ENCODE data around the gene TTLL5.
"Not testable (repeated sequence)": the region's sequence is repeated elsewhere in the genome, so short reads cannot be mapped to it uniquely, and the experiment has no call there.

TTLL5 gene

DNA sequence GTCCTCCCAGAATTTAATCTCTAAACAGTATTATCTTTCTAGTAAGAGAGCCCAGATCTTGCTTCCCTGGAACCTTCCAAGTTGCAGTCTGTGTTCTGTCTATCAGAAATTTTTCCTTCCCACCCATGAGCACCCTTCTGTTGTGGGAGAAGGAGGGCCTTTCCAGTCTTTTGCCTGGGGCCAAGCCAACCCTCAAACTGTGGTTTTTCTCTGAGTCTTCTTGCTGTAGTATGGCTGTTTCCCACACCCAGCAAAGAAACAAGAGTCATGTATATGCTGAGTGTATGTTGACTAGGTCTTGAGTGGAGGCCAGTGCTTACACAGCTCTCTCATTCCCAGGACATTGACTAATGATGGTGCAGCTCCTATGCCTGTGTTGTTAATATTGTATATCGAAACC lies 216.2 kb downstream of the TTLL5 start:
- no peak for DNase-seq

DNA sequence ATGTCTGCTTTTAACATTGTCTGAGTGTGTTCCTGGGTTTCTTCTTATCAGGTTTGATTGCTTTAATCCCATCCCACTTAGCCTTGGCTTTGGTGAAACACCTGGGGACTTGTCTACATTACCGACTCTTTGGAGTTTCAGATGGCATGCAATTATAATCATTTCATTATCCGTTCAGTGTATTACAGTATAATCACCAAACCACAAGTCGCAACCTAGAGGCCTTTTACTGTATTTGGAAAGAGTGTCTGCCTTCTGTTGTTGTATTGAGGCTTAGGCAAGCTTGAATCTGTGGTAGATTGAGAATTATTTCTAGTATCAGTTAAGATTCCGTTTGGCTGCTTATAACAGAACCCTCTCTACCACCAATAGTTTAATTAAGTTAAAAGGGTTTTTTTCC lies 216.8 kb downstream of the TTLL5 start:
- no peak for DNase-seq

DNA sequence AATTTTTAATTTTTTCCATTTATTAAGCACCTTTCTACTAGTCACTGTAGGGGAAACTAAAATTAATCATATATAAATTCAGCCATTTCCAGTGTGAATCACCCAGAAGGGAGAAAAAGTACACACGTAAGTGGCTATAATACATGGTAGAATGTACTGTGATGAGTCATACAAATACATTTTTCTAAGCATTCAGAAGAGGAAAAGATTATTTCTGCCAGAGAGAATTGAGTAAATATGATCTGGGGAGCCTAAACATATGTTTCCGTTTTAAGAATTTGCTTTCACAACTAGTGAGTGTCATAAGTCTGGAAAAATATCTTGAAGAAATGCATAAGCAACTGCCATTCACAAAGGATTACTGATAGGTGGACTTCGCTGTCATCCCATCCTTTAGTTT lies 218.0 kb downstream of the TTLL5 start:
- DNase-seq = no peak

DNA sequence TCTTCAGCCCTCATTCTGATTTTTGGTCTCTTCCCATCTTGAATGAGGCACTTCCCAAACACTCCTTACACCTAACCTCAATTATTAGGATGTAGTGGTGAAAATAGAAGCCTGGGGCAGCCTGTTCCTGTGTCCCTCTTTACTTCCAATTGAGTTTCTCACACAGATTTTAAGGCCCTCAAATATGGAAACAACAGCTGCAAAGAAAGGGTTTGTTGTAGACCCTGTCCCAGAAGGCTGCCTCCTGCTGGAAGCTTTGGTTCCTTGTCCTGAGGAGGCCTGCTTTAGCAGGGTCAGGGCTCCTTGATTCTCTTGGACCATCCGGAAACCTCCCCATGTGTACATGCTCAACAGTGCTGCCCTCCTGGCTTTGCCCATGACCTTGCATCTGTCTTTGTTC lies 219.5 kb downstream of the TTLL5 start:
- DNase-seq = no peak

DNA sequence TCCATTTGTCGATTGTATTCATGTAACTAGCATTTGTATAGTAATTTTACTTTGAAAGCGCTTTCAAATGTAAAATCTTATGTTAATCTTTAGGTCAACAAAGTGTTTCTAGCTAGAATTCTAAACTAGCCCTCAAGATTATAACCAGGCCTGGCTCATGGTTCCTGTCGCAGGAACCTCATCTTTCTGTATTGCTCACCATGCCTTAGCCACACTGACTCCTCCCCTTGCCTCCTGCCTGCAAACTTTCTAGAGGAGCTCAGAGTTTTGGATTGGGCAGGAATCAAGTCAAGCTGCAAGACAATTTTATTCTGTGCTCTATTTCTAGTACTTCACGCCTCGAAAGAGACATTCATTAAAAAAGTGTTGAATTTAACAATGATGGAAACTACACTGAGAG lies 220.9 kb downstream of the TTLL5 start:
- no peak for DNase-seq

DNA sequence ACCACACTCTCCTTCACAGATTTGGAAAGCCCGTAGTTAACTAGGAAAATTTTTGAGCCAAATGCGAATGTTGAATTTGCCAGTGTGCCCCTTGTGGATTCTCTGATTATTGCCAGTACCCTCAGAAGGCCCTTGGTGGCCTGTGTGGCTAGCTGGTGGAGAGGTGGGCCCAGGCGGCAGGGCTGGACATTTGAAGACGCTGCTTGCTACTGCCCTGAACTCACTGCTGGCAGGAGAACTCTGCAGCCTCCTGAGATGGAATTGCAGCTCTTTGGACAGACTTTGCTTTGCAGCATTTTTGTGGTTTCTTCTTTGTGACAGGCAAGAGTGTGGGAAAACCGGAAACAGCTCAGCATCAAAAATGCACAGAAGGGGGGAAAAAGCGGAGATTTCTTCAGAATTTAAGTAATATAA lies 223.2 kb downstream of the TTLL5 start:
- no peak for DNase-seq

DNA sequence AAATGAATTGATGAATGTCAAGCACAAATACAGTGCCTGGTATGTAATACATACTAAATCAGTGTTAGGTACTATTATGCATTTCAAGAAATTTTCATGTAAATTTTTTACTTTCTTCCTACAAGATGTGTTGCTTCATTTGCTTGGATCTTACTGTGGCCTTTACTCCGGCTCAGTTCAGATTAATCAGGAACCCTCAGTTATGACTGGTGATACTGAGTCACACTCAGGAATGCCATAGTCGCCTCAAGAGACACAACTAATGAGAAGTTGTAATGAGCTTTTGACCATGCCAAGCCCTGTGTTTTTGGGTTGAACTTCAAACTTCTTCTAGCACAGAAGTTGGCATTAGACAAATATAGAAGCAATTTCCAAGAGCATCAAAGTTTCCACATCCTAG lies 224.8 kb downstream of the TTLL5 start:
- no peak for DNase-seq

DNA sequence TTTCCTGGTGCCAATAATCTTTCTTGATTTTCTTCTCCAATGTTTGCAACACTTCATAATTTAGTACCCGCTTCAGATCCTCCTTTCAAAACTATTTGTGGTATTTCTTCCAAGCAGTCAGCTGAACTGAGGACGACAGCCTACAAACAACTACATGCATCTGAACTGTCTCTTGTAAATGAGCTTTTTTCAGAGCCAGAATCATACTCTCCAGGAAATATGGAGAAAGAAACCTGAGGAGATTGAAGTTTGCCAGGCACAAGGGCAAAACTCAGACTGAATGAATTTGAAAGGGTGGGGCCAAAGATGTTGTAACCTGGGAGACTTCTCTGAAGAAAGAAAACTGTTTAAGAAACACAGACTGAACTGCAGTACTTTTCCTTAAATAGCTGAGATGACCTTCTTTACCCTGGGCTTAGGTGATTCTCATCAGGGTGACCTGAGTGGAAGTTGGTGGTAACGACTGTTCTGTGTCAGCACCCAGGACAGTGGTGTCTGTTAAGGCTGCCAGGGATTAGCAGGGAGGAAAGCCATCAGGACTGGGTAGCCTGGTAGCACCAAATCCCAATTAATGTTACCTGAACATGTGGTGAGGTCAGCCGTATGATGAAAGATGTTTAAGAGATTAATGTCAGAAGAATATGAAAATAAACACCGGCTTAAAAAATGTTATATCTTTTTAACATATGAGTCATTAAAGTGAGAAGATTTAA lies 225.7 kb downstream of the TTLL5 start:
- DNase-seq = no peak

DNA sequence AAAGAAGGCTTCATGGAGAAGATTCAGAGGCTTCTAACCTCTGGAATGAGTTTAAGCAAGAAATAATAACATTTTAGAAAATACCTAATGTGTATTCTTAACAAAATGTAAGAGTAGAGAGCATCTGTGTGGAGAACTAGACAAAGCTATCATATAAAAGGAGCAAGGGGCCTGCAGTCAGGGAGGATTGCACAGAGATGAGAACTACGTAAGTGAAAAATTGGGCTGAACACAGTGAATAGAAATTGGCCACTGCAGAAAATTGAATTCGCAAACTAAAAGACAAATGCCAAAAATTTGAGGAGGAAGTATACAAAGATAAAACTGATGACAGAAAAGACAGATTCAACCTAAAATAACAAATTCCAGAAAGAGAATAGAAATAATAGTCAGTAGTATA lies 227.9 kb downstream of the TTLL5 start:
- DNase-seq = no peak

DNA sequence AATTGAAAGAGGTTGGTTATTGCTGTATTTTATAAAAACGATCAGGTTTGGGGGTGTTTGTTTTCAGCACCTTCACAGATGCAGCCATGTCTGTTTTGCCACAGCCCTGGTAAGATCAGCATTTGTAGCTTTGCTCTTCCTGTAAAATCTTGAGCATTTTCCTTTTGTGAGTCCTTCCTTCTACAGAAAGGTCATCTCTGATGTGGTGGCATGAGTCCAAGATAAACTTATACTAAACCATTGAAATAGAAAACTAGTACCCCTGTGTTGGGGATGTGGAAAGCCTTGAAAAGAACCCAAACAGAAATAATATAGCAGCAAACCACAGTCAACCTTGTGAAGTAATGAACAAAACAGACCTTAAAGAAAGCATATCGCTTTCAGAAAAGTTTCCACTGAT lies 235.3 kb downstream of the TTLL5 start:
- no peak for DNase-seq

DNA sequence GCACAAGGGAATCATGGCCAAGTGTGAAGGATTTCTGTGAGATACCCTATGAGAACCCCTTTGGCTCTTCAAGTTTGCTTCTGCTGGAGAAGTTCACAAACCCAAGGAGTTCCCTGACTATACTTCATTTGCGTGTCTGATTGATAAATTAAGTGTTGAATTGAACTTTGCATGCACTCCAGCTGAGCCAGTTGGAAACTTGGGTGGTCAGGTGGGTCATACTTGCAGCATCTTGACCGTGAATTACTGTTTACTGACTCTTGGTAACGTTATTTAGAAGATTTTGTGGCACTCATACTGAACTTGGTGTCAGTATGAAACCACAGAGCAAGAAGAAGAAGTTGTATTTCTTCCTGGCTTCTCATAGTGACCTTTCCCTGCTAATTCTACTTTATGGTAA lies 243.3 kb downstream of the TTLL5 start:
- no peak for DNase-seq

DNA sequence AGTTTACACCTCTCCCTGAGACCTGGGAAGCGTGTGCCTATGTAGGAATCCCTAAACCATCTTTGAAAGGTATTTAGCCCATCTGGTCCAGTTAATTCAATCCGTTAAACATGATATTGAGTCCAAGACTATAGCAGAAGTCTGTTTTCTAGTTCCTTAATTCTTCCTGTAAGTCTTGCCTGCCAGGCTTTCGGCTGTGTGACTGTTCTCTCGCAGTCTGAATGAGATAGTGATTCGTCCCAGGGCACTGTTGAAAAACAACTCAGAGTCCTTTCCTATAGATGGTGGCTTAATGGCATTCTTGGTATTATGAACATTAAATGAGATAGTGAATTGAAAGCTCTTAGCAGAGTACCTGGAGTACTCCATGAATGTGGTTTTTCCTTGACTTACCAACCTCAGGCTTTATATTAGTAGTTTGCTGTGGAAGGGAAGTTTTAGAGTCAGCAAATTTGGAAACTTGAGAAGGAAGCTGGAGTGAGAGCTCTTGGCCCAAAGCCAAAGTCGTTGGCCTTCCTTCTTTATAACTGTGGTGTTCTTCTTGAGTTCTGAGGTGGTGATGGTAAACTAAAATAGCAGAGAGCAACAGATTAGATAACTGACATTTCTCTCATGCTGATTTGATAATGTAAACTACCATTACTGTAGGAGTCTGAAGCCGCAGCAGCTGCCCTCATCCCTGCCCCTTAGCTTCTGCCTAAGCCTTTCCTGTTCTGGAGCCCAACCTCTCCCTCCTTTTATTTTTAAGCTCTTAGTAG lies 244.3 kb downstream of the TTLL5 start:
- DNase-seq = no peak

DNA sequence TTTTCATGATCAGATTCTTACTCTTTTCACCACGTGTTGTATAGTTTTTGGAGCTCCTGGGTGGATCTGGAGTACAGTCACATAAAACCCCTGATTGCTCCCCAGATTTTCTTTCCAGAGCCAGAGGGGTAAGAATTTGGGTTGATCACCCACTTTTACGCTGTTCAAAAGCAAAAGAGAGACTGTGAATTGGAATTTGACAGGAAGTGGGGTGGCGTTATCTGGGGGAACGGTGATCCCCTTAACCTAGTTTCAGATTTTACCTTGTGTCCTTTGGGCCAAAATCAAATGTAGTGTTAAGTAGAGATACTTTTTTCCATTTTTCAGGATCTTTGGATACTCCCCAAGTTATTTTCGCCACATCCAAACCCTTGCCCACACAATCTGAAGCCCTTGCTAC lies 245.2 kb downstream of the TTLL5 start:
- no peak for DNase-seq

DNA sequence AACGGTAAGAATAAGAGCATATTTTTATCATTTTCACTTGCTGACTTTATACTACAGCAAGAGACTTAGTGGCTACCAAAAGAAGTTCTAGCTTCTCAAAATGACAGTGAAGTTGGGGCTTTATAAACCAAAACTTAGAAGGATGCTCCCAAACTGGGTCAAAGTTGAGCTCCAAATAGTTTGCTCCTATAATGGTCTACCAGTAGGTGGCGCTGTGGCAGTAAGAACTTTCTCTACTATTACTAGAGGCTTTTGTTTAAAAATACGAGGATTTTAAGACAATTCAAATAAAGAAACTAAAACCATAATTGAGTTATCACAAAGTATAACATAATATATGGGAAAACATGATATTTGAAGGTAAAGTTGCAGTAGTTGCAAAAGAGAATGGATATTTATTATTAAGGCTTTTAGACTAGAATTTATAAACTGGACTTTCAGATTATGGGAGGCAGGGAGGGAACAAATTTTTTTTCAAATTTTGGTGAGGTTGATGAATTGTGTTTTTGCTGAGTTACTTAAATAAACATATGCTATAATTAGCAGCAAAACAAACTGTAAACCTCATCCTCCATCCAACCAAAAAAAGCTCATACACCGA lies 245.7 kb downstream of the TTLL5 start:
- no peak for DNase-seq

DNA sequence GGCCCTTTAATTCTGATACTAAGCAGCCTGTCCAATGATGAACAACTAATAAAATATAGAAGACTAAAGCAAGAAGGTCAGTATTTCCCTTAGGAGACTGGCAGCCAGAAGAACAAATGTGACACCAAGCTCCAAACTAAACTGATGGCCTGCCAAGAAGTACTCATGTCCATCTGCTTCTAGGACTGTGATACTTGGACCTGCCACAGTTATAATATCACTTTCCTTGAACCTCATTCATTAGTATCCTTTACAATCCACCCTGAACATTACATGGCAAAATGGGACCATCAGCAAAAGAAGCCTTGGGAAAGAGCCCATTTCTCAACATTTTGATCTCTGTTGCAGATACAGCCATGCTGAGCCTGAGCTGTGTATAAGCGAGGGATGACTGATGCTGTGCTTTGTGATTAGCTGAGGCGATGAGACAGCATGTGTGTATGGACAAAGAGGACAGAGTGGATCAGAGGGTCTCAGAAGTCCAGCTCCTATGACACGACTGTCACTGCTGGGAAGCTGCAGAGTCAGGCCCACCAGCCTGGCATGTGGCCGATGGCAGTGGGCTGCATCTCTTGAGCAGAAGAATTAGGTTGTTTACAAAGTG lies 246.8 kb downstream of the TTLL5 start:
- no peak for DNase-seq

DNA sequence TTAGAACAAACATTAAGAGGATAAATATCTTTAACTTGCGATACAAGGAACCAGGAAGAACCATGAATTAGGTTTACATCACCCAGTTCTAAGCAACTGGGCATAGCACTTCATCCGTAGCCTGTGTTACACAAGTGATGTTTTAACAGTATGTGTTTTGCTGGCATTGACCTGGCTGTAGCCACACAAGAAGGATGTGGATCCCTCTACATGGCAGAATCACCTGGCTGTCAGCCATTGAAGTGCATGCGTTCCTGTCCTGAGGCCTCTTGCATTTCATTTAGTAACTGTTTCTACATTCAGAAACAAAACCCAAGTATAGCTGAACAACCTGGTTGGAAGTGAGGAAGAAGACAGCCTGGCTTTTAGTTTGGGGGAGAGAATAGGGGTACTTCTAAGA lies 248.6 kb downstream of the TTLL5 start:
- DNase-seq = no peak

DNA sequence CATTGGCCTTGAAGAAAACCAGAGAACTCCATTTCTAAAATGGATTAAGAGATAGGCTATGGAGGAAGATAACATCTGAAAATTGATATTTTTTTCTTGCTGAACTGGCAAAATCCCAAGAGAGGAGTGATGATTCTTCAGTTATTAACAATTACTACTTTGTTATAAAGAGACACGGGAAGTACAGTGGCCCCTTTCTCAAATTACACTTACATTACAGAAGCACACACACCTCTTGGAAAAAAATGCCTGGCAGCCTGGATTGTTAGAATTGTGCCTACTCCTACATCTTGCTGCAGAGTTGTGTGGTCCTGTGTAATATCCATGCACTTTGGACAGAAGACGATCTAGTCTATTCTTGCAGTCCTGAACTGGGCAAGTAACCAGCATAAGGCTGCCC lies 249.0 kb downstream of the TTLL5 start:
- DNase-seq = no peak

DNA sequence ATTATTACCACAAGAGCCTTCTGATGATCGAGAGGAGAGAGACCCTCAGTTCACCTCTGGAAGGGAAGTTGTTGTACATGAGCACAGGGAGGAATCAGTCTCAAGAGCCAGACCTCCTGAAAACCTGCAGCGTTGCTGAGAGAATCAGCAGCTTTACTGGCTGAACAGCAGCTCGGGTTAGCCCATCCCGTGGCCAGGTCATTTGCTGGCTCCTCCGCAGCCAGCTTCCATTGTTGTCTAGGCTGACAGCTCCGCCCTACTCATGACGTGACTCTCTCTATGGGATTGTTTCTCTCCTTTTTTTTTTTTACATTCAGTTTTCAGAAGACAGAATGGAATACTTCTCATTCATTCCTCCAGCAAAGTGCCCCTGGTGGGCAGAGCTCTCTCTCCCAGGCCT lies 250.8 kb downstream of the TTLL5 start:
- no peak for DNase-seq

DNA sequence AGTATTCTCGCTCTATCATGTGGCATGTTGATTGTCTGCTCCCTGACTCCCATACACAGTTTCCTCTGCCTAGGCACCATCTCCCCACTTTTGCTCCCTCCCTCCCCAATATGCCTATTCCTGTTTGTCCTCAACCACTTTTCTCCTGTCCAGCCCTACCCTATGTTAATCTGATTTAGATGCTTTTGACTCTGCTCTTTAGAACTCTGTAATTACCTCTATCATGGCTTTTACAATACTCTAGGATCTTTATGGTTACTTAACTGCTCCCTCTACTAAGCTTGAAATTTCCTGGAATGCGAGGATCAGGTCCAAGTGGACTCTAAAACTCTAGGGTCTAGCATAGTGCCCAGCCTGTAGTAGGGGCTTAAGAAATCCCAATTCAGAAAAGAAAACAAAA lies 252.1 kb downstream of the TTLL5 start:
- no peak for DNase-seq

DNA sequence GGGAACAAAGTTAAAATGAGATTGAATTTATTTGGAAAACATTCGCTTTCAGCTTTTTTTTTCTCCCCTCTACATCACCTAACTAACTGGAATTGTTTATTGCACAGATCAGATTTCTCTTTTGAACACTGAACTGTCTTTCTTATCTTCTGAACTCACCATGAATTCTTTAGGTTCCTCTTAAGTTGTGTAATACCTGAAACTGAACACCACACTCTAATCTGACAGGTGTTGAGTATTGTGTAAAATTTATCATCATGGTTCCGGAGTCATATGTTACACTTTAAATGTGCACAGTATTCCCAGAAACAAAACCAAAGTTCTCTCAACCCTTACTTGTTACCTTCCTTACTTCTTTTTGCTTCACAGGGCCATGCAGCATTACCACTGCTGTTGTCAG lies 254.0 kb downstream of the TTLL5 start:
- DNase-seq = no peak

DNA sequence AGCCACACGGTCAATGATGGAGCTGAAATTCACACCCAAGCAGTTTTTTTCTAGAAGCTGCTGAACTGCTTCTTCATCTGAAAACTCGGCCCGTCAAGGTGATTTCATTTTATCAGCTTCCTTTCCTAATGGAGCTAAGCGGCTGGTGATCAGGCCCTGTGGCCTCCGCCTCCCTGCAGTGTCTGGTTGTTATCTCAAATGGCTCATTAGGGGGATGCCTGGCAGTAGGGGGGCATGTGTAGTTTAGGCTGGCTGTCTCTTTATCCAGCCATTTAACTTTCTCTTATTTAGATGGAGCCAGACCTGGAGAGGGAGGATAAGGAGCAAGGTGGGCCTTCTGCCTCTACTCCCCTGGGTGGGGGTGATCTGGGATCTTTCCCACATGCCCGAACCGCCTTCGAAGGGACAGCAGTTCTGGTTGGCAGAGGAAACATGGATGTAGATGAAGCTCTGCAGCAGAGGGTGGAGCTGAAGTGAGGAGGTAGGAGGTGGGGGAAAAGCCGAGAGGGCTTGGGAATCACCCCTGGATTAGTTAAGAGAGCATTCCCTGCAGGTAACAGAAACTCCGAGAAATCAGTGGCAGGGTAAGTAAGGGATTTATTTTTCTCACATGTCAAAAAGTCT lies 256.4 kb downstream of the TTLL5 start:
- DNase-seq = no peak

DNA sequence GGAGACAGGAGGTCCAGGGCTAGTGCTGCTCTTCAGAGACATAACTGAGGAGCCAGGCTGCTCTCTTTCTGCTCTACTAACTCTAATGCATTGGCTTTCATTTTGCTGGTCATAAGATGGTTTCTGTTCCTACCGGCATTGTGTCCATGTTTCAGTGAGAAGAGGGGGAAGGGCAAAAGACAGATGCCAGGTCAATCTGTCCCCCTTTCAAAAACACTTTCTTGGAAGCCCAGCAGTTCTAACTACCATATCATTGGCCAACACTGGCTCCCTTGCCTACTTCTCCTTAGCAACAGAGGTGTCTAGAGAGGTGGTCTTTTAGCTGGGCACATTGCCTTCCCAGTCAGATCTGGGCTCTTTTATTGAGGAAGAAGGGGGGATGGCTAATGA lies 256.9 kb downstream of the TTLL5 start:
- no peak for DNase-seq

DNA sequence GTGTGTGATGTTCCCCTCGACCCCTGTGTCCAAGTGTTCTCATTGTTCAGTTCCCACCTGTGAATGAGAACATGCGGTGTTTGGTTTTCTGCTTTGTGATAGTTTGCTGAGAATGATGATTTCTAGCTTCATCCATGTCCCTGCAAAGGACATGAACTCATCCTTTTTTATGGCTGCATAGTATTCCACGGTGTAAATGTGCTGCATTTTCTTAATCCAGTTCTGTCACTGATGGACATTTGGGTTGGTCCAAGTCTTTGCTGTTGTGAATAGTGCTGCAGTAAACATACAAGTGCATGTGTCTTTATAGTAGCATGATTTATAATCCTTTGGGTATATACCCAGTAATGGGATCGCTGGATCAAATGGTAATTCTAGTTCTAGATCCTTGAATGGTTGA lies 259.4 kb downstream of the TTLL5 start:
- DNase-seq = not testable (repeated sequence)

All from NCI-H1048 (cell line).